Dendritic cell treated with granulocyte-macrophage colony-stimulating factor and Interleukin-4, amounts not matched to agents 40 ng/mL and 50 ng/mL, for 4 days (primary cell): ENCODE results near the gene LRRC38.

Source experiments
- H3K27ac Mint-ChIP-seq: one replicate; pipeline ENCODE4 v1.8.0; 2022; ENCODE audit warnings: mild to moderate bottlenecking, mixed read lengths
- H3K27me3 Mint-ChIP-seq: one replicate; pipeline ENCODE4 v1.8.0; 2022; ENCODE audit warnings: mild to moderate bottlenecking, mixed read lengths
- H3K36me3 Mint-ChIP-seq: one replicate; pipeline ENCODE4 v1.8.0; 2022; ENCODE audit warnings: low read depth, mixed read lengths
- H3K4me1 Mint-ChIP-seq: one replicate; pipeline ENCODE4 v1.8.0; 2022; ENCODE audit warnings: low read depth, mixed read lengths
- H3K4me3 Mint-ChIP-seq: one replicate; pipeline ENCODE4 v1.8.0; 2022; ENCODE audit warnings: mild to moderate bottlenecking, moderate library complexity, mixed read lengths
- H3K9me3 Mint-ChIP-seq: one replicate; pipeline ENCODE4 v1.8.0; 2022; ENCODE audit warnings: mixed read lengths
- intact Hi-C: fragments of 100-400 bp; cut with micrococcal nuclease; formaldehyde crosslinking; loops from one replicate; pipeline ENCODE4 v1.15.0; 2022

The LRRC38 gene

DNA sequence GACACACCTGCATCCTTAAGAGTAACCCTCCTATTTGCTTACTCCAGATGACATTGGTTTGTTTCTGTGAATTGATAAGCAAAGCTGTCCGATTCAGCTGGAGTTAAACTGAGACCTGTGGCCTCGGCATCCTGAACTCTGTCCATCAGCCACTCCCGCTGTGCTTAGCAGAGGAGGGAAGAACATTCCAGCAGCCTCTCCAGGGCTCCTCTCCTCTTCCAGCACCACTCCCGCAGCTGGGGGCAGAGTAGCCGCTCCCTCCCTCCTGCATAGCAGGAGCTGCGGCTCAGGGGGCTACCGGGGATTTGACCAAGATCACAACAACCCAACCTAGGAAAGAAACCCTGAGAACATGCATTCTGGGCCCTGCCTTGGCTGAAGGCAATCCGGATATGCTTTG is 8.8 kb downstream of the LRRC38 start:
- H3K27ac Mint-ChIP-seq = no peak overlapping the region
- no peaks in the 10 kb centered on the region for H3K4me1 Mint-ChIP-seq
- H3K36me3 Mint-ChIP-seq = no peaks in the 10 kb centered on the region
- intact Hi-C loops = no loop called here
- H3K9me3 Mint-ChIP-seq = no peaks in the 10 kb centered on the region
- peaks cover 2% of the 10 kb centered on the region for H3K27me3 Mint-ChIP-seq
- no peak overlapping the region for H3K4me3 Mint-ChIP-seq

DNA sequence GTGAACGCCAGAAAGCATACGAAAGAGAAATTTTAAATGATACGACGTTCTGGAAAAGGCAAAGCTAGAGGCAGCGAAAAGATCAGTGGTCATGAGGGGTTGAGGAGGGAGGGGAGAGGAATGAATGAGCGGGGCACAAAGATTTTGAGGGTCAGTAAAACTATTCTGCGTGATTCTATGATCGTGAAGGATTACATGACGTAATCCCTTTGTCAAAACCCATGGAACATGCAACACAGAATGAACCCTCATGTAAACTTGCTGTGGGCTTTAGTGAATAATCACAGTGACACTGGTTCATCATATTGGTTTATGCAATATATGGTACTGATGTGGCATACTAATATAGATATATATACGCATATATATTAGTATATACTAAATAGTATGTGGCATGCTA is 13.0 kb downstream of the LRRC38 start:
- intact Hi-C loops = no loop called here
- no peaks in the 10 kb centered on the region for H3K27me3 Mint-ChIP-seq
- no peak overlapping the region for H3K27ac Mint-ChIP-seq
- no peak overlapping the region for H3K4me3 Mint-ChIP-seq
- no peaks in the 10 kb centered on the region for H3K36me3 Mint-ChIP-seq
- no peaks in the 10 kb centered on the region for H3K9me3 Mint-ChIP-seq
- no peaks in the 10 kb centered on the region for H3K4me1 Mint-ChIP-seq

DNA sequence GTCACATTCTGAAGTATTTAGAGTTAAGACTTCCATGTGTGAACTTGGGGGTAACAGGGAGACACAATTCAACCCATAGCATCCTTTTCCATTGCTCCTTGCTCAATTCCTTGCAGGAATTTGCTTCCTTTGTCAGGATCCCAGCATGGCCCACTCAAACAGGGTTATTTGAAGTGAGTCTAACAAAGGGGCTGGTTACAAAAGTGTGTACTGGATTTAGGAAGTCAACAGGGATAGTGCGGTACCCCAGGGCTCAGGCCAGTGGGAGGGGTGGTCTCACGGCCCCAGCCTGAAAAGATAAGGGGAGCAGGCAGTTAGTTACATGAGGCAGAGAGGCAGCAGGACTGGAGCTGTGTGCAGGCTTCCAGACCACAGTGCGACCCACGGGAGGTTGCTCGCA is 14.4 kb downstream of the LRRC38 start:
- Mint-ChIP-seq H3K4me1 (no peaks in the 10 kb centered on the region), H3K9me3 (no peaks in the 10 kb centered on the region), H3K4me3 (no peak overlapping the region), H3K27me3 (no peaks in the 10 kb centered on the region), H3K36me3 (no peaks in the 10 kb centered on the region), H3K27ac (no peak overlapping the region)
- intact Hi-C loops = no loop called here

DNA sequence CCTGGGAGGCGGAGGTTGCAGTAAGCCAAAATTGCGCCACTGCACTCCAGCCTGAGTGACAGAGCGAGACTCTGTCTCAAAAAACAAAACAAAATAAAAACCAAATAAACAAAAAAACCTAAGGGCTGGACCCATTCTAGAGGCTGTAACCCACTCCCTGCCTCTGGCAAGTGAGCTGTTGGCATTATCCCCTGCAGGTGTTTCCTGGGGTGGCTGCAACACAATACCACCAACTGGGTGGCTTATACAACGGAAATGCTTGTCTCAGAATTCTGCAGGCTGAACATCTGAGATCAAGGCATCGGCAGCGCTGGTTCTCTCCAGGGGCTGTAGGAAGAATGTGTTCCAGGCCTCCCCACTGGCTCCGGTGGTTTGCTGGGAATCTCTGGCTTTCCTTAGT is 15.2 kb downstream of the LRRC38 start:
- Mint-ChIP-seq H3K9me3 (no peaks in the 10 kb centered on the region), H3K4me3 (no peak overlapping the region), H3K27ac (no peak overlapping the region), H3K36me3 (no peaks in the 10 kb centered on the region), H3K4me1 (no peaks in the 10 kb centered on the region), H3K27me3 (no peaks in the 10 kb centered on the region)
- intact Hi-C loops = no loop called here

DNA sequence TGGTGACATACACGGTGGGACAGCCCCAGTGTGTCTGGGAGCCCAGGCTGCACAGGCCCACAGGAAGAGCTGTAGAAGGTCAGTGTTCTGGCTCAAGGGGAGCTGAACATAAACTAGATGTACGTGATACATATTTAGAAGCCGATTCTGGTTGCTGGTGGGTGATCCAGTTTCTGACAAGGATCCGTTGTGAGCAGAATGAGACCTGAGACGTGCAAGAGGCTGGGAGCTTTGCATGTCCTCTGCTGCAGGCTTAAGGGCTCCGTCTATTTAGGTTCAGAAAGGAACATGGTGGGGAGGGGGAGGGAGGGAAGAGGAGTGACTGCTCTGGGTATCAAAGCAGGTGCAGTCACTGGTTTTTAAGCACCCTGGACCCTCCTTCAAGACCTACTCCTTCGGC is 18.6 kb downstream of the LRRC38 start:
- Mint-ChIP-seq H3K4me1 (no peaks in the 10 kb centered on the region), H3K27me3 (no peaks in the 10 kb centered on the region), H3K4me3 (no peak overlapping the region), H3K36me3 (no peaks in the 10 kb centered on the region), H3K9me3 (no peaks in the 10 kb centered on the region), H3K27ac (no peak overlapping the region)
- intact Hi-C loops = no loop called here

DNA sequence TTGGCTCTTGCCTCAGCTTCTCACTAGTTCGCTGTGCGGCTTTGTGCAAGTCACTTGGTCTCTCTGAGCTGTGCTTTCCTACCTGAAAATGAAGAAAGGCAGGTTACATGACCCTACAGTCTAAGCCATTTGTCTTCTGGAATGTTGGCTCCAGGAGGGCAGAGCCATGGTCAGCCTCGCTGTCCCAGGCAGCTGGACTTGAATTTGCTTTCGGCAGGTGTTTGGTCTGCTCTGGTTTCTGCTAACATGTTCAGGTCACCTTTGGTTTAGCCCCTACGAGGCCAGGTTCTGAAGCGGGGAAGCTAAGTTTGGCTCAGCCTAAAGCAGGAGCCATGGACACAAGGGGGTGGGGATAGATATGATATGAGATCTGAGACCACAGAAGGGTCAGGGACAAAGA is 19.1 kb downstream of the LRRC38 start:
- Mint-ChIP-seq H3K9me3 (no peaks in the 10 kb centered on the region), H3K36me3 (no peaks in the 10 kb centered on the region), H3K4me3 (no peak overlapping the region), H3K27ac (no peak overlapping the region), H3K4me1 (no peaks in the 10 kb centered on the region), H3K27me3 (no peaks in the 10 kb centered on the region)
- intact Hi-C loops = no loop called here

DNA sequence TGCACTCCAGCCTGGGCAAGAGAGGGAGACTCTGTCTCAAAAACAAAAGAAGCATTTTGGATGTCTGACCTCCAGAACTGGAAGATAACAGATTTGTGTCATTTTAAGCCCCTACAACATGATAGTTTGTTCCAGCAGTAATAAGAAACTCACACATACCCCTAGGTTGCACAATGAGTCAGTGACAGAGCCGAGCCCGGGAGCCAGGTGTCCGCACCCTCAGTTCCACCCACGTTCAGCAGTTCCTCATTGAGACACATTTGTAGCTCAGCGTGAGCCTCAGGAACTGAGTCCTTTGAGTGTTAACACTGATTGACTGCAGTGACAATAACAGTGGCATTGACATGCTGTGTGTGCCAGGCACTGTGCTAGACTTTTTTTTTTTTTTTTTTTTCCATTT is 19.8 kb downstream of the LRRC38 start:
- intact Hi-C loops = no loop called here
- Mint-ChIP-seq H3K4me1 (no peaks in the 10 kb centered on the region), H3K9me3 (no peaks in the 10 kb centered on the region), H3K36me3 (no peaks in the 10 kb centered on the region), H3K27ac (no peak overlapping the region), H3K4me3 (no peak overlapping the region), H3K27me3 (no peaks in the 10 kb centered on the region)

DNA sequence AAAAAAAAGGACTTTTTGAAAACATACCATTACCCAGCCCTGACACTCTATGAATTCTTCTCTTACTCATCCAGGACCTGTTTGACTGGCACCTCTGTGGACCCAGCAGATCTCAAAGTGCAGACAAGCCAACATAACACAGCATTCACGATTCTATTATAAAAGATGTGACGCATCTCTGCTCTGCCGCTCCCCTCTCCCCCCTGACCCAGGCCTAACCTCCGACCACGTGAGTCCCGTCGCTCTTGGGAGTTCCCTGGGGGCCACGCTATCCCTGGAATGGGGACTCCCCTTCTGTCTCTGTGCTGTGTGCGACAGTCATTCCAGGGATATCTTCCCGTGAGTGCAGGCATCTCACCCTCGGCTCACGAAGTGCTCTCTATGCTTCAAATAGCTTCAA is 21.1 kb downstream of the LRRC38 start:
- Mint-ChIP-seq H3K4me1 (no peaks in the 10 kb centered on the region), H3K27ac (no peak overlapping the region), H3K36me3 (no peaks in the 10 kb centered on the region), H3K9me3 (no peaks in the 10 kb centered on the region), H3K4me3 (no peak overlapping the region), H3K27me3 (no peaks in the 10 kb centered on the region)
- intact Hi-C loops = no loop called here

DNA sequence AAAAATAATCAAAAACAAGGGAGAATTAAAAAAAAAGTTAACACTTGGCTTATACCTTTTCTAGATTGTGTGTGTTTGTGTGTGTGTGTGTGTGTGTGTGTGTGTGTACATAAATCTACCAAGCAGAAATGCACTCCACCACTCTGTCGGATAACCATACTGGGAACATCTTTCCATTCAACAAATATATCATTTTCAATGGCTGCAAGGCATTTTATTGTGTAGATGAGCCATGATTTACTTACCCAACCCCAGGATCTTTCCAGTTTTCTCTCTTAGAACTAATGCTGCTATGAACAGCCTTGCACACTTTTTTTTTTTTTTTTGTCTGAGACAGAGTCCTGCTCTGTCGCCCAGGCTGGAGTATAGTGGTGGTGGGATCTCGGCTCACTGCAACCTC is 25.8 kb downstream of the LRRC38 start:
- Mint-ChIP-seq H3K9me3 (no peaks in the 10 kb centered on the region), H3K36me3 (no peaks in the 10 kb centered on the region), H3K27me3 (peaks cover 10% of the 10 kb centered on the region), H3K4me1 (no peaks in the 10 kb centered on the region), H3K27ac (no peak overlapping the region), H3K4me3 (no peak overlapping the region)
- intact Hi-C loops = no loop called here

DNA sequence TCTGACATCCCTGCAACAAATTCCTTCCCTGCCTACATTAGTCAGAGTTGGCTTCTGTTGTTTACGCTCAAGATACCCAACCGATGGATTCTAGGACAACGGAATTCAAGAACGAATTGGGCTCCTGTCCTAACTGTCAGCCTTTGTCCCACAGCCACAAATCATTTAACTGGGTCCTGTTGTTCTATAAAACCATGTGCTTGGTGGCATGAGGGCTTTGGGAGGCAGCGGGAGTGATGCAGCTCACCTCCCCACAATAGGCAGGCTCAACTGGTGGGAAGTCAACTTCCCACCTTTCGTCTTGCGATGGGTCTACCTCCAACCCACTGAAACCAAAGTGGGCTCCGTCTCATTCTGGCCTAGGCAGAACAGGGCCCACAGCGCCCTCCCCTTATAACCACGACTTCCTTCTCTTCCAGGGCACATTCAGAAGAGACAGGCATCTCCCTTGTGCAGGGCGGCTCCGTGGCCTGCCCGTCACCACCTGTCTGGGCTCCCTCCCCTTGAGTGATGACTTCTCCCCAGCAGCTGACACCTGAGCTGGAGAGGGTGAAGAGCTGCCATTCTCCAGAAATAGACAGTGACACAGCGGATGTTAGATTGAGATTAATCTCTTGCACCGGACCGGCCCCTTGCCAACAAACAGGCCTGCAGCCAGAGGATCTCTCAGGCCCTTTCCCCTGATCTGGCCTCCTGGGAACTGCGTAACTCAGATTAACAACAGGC is 26.5 kb downstream of the LRRC38 start:
- Mint-ChIP-seq H3K36me3 (no peaks in the 10 kb centered on the region), H3K27ac (no peak overlapping the region), H3K4me1 (no peaks in the 10 kb centered on the region)

DNA sequence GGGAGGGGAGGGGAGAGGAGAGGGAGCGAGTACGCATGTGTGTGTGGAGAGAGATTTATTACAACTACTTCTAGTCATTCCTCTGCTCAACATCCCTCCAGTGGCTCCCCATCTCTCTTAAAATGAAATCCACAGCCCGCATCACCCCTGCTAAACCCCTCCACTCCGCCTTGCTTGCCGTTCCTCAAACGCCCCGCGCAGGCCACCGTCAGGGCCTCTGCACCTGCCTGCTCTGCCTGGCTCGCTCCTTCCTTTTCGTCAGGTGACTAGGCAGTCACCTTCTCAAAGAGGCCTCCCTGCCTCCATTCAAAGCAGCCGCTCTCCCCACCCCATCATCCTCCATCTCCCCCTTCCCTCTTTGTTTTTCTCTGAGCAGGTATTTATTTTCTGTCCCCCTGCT is 29.9 kb downstream of the LRRC38 start:
- no peaks in the 10 kb centered on the region for H3K9me3 Mint-ChIP-seq
- no peak overlapping the region for H3K27ac Mint-ChIP-seq
- peaks cover 14% of the 10 kb centered on the region for H3K27me3 Mint-ChIP-seq
- H3K4me3 Mint-ChIP-seq = no peak overlapping the region
- H3K4me1 Mint-ChIP-seq = no peaks in the 10 kb centered on the region
- intact Hi-C loops = no loop called here
- H3K36me3 Mint-ChIP-seq = no peaks in the 10 kb centered on the region

More for the DNA sequence above, 26.5 kb downstream of the LRRC38 start:
- intact Hi-C loops = no loop called here
- Mint-ChIP-seq H3K4me3 (no peak overlapping the region), H3K9me3 (no peaks in the 10 kb centered on the region), H3K27me3 (peaks cover 10% of the 10 kb centered on the region)

DNA sequence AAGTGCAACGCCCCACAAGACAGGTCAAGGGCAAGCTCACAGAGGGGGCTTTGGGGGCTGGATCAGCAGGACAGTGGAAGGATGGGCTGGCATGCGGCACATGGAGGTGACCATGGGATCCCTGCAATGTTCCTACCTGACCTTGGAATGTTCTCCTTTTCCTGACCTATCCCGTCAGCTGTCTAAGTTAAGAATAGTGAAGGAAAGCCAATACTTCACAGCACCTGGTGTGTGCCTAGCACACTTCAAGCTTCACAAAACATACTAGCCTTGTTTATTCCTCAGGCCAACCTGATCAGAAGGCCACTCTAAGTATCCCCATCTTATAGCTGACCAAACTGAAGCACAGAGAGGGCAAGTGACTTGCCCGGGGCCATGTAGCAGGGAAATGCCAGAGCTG is 31.2 kb downstream of the LRRC38 start:
- intact Hi-C loops = no loop called here
- H3K9me3 Mint-ChIP-seq = no peaks in the 10 kb centered on the region

DNA sequence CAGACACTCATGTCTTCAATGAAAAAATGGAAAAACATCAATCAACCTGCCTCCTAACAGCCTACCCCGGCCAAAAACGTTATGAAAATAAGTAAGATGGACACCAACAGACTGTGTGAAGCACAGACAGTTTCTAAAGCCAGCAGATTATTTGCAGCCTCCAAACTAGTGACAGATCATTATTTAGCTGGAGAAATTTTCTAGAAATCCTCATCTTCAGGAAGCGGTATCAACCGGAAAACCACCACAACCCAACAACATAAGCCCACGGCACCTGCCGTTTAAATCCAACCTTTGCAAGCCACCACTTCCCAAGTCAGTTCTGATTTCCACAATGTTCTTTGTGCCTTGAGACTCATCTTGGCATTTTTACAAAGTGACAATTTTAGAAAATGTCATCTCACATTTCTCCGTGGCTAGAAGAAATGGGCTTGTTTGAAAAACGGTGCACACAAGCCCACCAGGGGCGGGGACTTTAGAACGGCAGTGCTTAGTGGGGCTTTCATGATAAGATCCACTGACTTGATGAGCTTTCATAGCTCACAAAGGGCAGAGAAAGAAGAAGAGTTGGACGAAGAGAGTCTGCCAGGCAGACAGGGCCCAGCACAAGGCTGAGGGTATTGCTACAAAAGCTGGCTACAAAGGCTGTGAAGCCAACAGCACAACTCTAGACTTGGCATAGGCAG is 34.5 kb downstream of the LRRC38 start:
- H3K36me3 Mint-ChIP-seq = no peaks in the 10 kb centered on the region
- H3K4me1 Mint-ChIP-seq = no peaks in the 10 kb centered on the region
- H3K27me3 Mint-ChIP-seq = peaks cover 6% of the 10 kb centered on the region
- intact Hi-C loops = no loop called here
- H3K9me3 Mint-ChIP-seq = no peaks in the 10 kb centered on the region
- no peak overlapping the region for H3K4me3 Mint-ChIP-seq
- no peak overlapping the region for H3K27ac Mint-ChIP-seq

More for the DNA sequence above, 31.2 kb downstream of the LRRC38 start:
- Mint-ChIP-seq H3K36me3 (no peaks in the 10 kb centered on the region), H3K4me3 (no peak overlapping the region), H3K4me1 (no peaks in the 10 kb centered on the region), H3K27ac (no peak overlapping the region), H3K27me3 (peaks cover 14% of the 10 kb centered on the region)

DNA sequence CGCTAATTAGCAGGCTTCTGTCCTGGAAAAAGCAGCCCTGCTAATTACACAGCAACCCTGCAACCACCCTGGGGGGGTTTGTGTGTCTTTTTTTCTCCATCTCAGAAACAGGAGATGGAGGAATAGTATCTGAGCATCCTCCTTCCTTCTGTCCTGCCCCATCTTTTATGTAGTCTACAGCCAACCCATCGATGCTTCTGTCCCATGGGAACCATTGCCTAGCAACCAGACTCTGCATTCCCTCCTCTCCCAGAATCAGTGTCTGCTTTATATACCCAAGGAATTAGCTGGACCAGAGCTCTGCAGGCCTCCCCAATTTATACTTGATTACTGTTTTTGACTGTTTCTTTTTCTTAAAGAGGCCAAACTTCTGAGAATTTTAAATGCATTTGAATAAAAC is 35.1 kb downstream of the LRRC38 start:
- H3K27ac Mint-ChIP-seq = no peak overlapping the region
- intact Hi-C loops = no loop called here
- H3K4me1 Mint-ChIP-seq = no peaks in the 10 kb centered on the region
- H3K27me3 Mint-ChIP-seq = peaks cover 6% of the 10 kb centered on the region
- H3K4me3 Mint-ChIP-seq = no peak overlapping the region
- no peaks in the 10 kb centered on the region for H3K36me3 Mint-ChIP-seq
- no peaks in the 10 kb centered on the region for H3K9me3 Mint-ChIP-seq

DNA sequence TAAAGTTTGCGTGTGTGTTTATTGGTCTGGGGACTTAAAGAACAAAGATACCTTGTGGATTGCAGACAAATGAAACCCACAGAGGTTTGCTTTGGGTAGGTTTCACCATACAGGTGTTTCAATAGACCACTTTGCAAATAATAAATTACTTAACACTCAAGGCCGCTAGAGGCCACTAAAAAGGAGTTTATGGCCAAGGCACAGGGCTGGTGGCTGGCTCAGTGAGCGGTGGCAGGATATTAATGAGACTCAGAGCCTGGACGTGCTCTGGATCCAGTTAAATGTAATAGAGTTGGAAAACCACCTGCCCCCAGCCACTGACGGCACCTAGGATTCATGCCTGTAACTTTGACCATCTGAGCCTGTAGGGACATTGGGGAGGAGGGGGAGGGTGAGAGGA is 44.5 kb downstream of the LRRC38 start:
- Mint-ChIP-seq H3K27me3 (peaks cover 1% of the 10 kb centered on the region), H3K9me3 (no peaks in the 10 kb centered on the region), H3K4me1 (no peaks in the 10 kb centered on the region), H3K36me3 (no peaks in the 10 kb centered on the region), H3K27ac (no peak overlapping the region), H3K4me3 (no peak overlapping the region)
- intact Hi-C loops = no loop called here
